GM12878 (cell line): ENCODE results near the gene DDAH1. TPM values are rescaled to one million over a fixed set of nuclear protein-coding genes. Genes with fewer than 3 reads are reported as not detected.

Source experiments
- ATAC-seq: fragments of 200-7000 bp; cut with Tn5 transposase; 3 replicates; pipeline ENCODE4 v1.9.1; 2020; ENCODE audit warnings: mild to moderate bottlenecking, moderate library complexity
- BruUV-seq: library from RNA; stranded (reverse); fragments of 400-500 nt; replicated peaks from 2 replicates; lab custom pipeline; 2021; lab: Mats Ljungman, UMichigan
- CTCF ChIA-PET: fragments of 300-600 bp; sonication (Branson Sonifier 250); formaldehyde crosslinking; extraction: SDS; loops from one replicate; lab custom pipeline; 2021; ENCODE audit warnings: inconsistent platforms; lab: Yijun Ruan, JAX
- POLR2A ChIA-PET: fragments of 350-600 bp; formaldehyde crosslinking; extraction: SDS; loops from one replicate; lab custom pipeline; 2021; ENCODE audit warnings: inconsistent platforms; lab: Charles Lee
- RAD21 ChIA-PET: fragments of 300-600 bp; sonication (Branson Sonifier 250); formaldehyde crosslinking; loops from one replicate; lab custom pipeline; 2023; ENCODE audit warnings: antibody characterized with exemption; ENCODE audit not compliant: unreplicated experiment; lab: Charles Lee
- SMC1A ChIA-PET: fragments of 300-600 bp; sonication (Branson Sonifier 250); formaldehyde crosslinking; loops from one replicate; lab custom pipeline; 2023; ENCODE audit not compliant: unreplicated experiment, uncharacterized antibody; lab: Charles Lee
- DNase-seq: peaks from one replicate; pipeline ENCODE4 v3.0.0-alpha.2; 2011; ENCODE audit warnings: low read depth, low spot score
- FAIRE-seq: peaks from 3 replicates; lab custom pipeline; 2011; peaks lifted over from hg19 to GRCh38; lab: Jason Lieb, UNC
- H2AFZ ChIP-seq: 2 replicates; pipeline ENCODE4 v1.6.0; 2011; ENCODE audit warnings: low read depth, low read length, control low read depth; ENCODE audit not compliant: control insufficient read depth
- H3K27ac ChIP-seq: 2 replicates; pipeline ENCODE4 v1.5.1; 2011; ENCODE audit warnings: control low read depth; ENCODE audit not compliant: control insufficient read depth, insufficient read depth
- H3K27me3 ChIP-seq, 2 experiments: replicated peaks in 1 of 2; 2 replicates each; pipeline versions ENCODE4 v1.6.0 to v1.6.1; 2011; ENCODE audit warnings: low read length in 1 of 2; ENCODE audit not compliant: control insufficient read depth in 2 of 2, insufficient read depth in 2 of 2
- H3K36me3 ChIP-seq, 2 experiments: 2 replicates each; pipeline ENCODE4 v1.5.1; 2011; ENCODE audit warnings: low read length in 1 of 2; ENCODE audit not compliant: control insufficient read depth in 2 of 2, insufficient read depth in 2 of 2
- H3K4me1 ChIP-seq: 2 replicates; pipeline ENCODE4 v1.6.1; 2011; ENCODE audit warnings: mild to moderate bottlenecking, low read length, moderate library complexity, mixed read lengths; ENCODE audit not compliant: control insufficient read depth, insufficient read depth
- H3K4me2 ChIP-seq: 2 replicates; pipeline ENCODE4 v1.6.0; 2011; ENCODE audit warnings: control low read depth; ENCODE audit not compliant: control insufficient read depth, insufficient read depth
- H3K4me3 ChIP-seq: fragments of 200-600 bp; sonication (generic); 2 replicates; pipeline ENCODE4 v1.5.1; 2016
- H3K79me2 ChIP-seq: 2 replicates; pipeline ENCODE4 v1.6.0; 2011; ENCODE audit warnings: low read length; ENCODE audit not compliant: control insufficient read depth, insufficient read depth
- H3K9ac ChIP-seq: 2 replicates; pipeline ENCODE4 v1.8.0; 2011; ENCODE audit warnings: low read length, control low read depth, mixed read lengths; ENCODE audit not compliant: control insufficient read depth, insufficient read depth
- H3K9me3 ChIP-seq: replicated peaks from 3 replicates; pipeline ENCODE4 v1.5.1; 2011; ENCODE audit warnings: mild to moderate bottlenecking, low read length; ENCODE audit not compliant: control insufficient read depth, insufficient read depth
- H4K20me1 ChIP-seq: 2 replicates; pipeline ENCODE4 v1.6.0; 2011; ENCODE audit not compliant: control insufficient read depth, insufficient read depth
- ETV6 ChIP-seq, 2 experiments: fragments of 450-650 bp in 1 of 2; IDR thresholded peaks in 1 of 2; conservative IDR thresholded peaks in 1 of 2; 2 replicates each; pipeline ENCODE4 v1.6.1; 2014; ENCODE audit warnings: antibody characterized with exemption in 1 of 2, borderline replicate concordance in 1 of 2, low read depth in 1 of 2, mild to moderate bottlenecking in 1 of 2, moderate library complexity in 1 of 2
- FOS ChIP-seq: IDR thresholded peaks from 3 replicates; pipeline ENCODE4 v1.6.1; 2011; ENCODE audit warnings: borderline replicate concordance; ENCODE audit not compliant: insufficient read length; ENCODE audit errors: extremely low read depth
- HDAC2 ChIP-seq: fragments of 200-600 bp; sonication (generic); IDR thresholded peaks from 2 replicates; pipeline ENCODE4 v1.6.1; 2017
- HDAC6 ChIP-seq: fragments of 200-600 bp; sonication (generic); IDR thresholded peaks from one replicate; pipeline ENCODE4 v1.8.0; 2017; ENCODE audit warnings: antibody characterized with exemption; ENCODE audit not compliant: unreplicated experiment
- MEF2A ChIP-seq: IDR thresholded peaks from 2 replicates; pipeline ENCODE4 v1.6.1; 2011; ENCODE audit warnings: low read depth, mild to moderate bottlenecking, low read length, moderate library complexity; ENCODE audit not compliant: insufficient read depth
- NR2C1 ChIP-seq: fragments of 450-650 bp; IDR thresholded peaks from 2 replicates; pipeline ENCODE4 v1.6.1; 2017; ENCODE audit warnings: antibody characterized with exemption, mild to moderate bottlenecking, moderate library complexity
- RAD51 ChIP-seq: fragments of 450-650 bp; IDR thresholded peaks from 2 replicates; pipeline ENCODE4 v1.6.1; 2016; ENCODE audit warnings: moderate library complexity, mild to moderate bottlenecking, inconsistent platforms
- STAT1 ChIP-seq: fragments of 450-650 bp; conservative IDR thresholded peaks from 2 replicates; pipeline ENCODE4 v1.6.1; 2014; ENCODE audit warnings: antibody characterized with exemption, mild to moderate bottlenecking
- ZNF384 ChIP-seq: IDR thresholded peaks from 2 replicates; pipeline ENCODE4 v1.6.1; 2012; ENCODE audit warnings: low read depth, mild to moderate bottlenecking, low read length, improper control_type of control experiment, borderline replicate concordance
- ZNF622 ChIP-seq: fragments of 450-650 bp; IDR thresholded peaks from 2 replicates; pipeline ENCODE4 v1.6.1; 2017; ENCODE audit warnings: mild to moderate bottlenecking, inconsistent platforms
- WGBS: methylation state at CpG from one replicate; pipeline ENCODE4 v1.1.6; 2016; ENCODE audit warnings: low lambda C conversion rate; ENCODE audit not compliant: insufficient replicate concordance, insufficient coverage; ENCODE audit errors: missing lambda C conversion rate; 5-methylcytosine and 5-hydroxymethylcytosine counted together
- in situ Hi-C: fragments of 300-500 bp; cut with MboI; formaldehyde crosslinking; loops from 9 replicates; pipeline ENCODE4 v1.14.3; 2018; ENCODE audit warnings: mixed read lengths
- intact Hi-C: fragments of 100-400 bp; cut with micrococcal nuclease; formaldehyde crosslinking; loops from one replicate; pipeline ENCODE4 v1.14.2; 2022; ENCODE audit not compliant: unreplicated experiment
- polyA plus RNA-seq, 11 experiments: library from polyadenylated mRNA; depleted of rRNA in 4 of 11; unstranded in 6 of 11; stranded (reverse) in 5 of 11; fragments of >200 nt; fragmentation: Nextera tagmentation in 4 of 11; fragmentation: Illumina TruSeq in 1 of 11; extraction: Ambion mirVana in 4 of 11; extraction: Trizol in 1 of 11; gene quantifications; 1 replicate in 1 of 11; 2 replicates in 10 of 11; pipeline versions ENCODE4 v1.2.1 to v1.2.3, GENCODE V29; 2011 to 2016; ENCODE audit warnings: inconsistent platforms in 2 of 11, missing spikeins in 2 of 11, low read depth in 1 of 11
- total RNA-seq, 4 experiments: library from RNA; depleted of rRNA in 3 of 4; stranded (reverse); fragments of >200 nt in 3 of 4; fragmentation: Illumina TruSeq in 1 of 4; extraction: Trizol in 1 of 4; gene quantifications; 2 replicates each; pipeline versions ENCODE4 v1.2.1 to v1.2.3, GENCODE V29; 2013 to 2021
- TF ChIP-seq, protein P1 (sequence below): IDR thresholded peaks from 2 replicates; pipeline ENCODE4 v1.6.1; 2011; ENCODE audit warnings: borderline replicate concordance, low read depth, mild to moderate bottlenecking, moderate library complexity, low read length; ENCODE audit not compliant: insufficient read depth, poor library complexity, severe bottlenecking

DDAH1 gene
- total and polyA plus RNA-seq, 10 of the 15 experiments (the other 5 are each of a cell fraction or from before 2014, with no cell fraction given), result 0.07 to 0.88 (median 0.27) TPM; not detected in 6

DNA sequence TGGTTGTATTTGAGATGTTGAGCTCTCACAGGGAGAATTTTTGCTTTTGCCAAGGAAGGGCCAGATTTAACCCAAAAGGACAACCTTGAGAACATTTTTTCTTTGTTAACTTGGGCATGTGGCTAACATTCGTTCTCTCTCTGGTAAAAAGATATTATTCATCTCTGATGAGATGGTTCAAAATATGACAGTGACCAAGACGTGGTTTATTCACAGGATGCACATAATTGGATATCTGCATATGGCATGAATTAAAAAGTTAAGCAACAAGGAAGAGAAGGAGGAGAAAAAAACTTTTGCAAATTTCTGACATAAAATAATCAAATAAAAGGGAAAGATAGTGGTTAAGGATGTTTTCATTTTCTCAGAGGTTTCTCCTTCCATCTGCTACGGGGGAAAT, 145.5 kb downstream of the DDAH1 start:
- ATAC-seq (no peak), DNase-seq (no peak), FAIRE-seq (no peak)
- H3K4me1 ChIP-seq, result no peaks in the 10 kb centered on the region
- intact Hi-C loops (no loop called here), in situ Hi-C loops (loop anchor here (25.0 kb wide), 1 partner anchor 693 kb away; no protein-coding TSS in a partner anchor)
- no TSS peak for BruUV-seq
- no peaks in the 10 kb centered on the region for H4K20me1 ChIP-seq
- ChIA-PET SMC1A (no interaction called here), RAD21 (no interaction called here), CTCF (no interaction called here), POLR2A (no interaction called here)
- H3K79me2 ChIP-seq, result no peaks in the 10 kb centered on the region
- H2AFZ ChIP-seq, result no peak overlapping the region
- TF ChIP-seq ETV6 (conservative IDR thresholded peaks at IDR 0.05 in 1 of 2, IDR thresholded peaks at IDR 0.05 in 1 of 2; ENCODE audit: borderline replicate concordance in 1 of 2, low read depth in 1 of 2), result no peak
- TF ChIP-seq FOS, result no peak
- TF ChIP-seq STAT1, result no peak
- no peak for TF ChIP-seq NR2C1
- TF ChIP-seq, protein P1, sequence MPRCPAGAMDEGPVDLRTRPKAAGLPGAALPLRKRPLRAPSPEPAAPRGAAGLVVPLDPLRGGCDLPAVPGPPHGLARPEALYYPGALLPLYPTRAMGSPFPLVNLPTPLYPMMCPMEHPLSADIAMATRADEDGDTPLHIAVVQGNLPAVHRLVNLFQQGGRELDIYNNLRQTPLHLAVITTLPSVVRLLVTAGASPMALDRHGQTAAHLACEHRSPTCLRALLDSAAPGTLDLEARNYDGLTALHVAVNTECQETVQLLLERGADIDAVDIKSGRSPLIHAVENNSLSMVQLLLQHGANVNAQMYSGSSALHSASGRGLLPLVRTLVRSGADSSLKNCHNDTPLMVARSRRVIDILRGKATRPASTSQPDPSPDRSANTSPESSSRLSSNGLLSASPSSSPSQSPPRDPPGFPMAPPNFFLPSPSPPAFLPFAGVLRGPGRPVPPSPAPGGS, result no peak
- no peak for TF ChIP-seq ZNF384
- TF ChIP-seq MEF2A, result no peak
- TF ChIP-seq HDAC2, result no peak
- TF ChIP-seq ZNF622, result no peak
- no peak for TF ChIP-seq HDAC6
- TF ChIP-seq RAD51, result no peak
- 26% methylated on average over 3 of the region's 3 CpGs for WGBS
- H3K9me3 ChIP-seq, result no peaks in the 10 kb centered on the region
- H3K27ac ChIP-seq, result no peak overlapping the region
- no peaks in the 10 kb centered on the region; a peak in 1 of 4 replicates for H3K27me3 ChIP-seq
- no peaks in the 10 kb centered on the region for H3K36me3 ChIP-seq
- H3K4me2 ChIP-seq, result no peak overlapping the region
- no peak overlapping the region for H3K4me3 ChIP-seq
- H3K9ac ChIP-seq, result no peak overlapping the region
